LNCaP clone FGC (cell line): ENCODE measurements around the gene PTPRG.

ENCODE experiments used
- DNase-seq: peaks from one replicate; pipeline ENCODE4 v3.0.0-alpha.2; 2011; ENCODE audit warnings: low read depth
- H3K4me3 ChIP-seq: 2 replicates; pipeline ENCODE4 v1.5.1; 2011; ENCODE audit warnings: mild to moderate bottlenecking, low read depth, low read length, control low read depth
- TF ChIP-seq, protein P1 (sequence below): IDR thresholded peaks from 2 replicates; pipeline ENCODE4 v1.5.1; 2012; ENCODE audit warnings: mild to moderate bottlenecking; ENCODE audit not compliant: control insufficient read depth, insufficient read depth; ENCODE audit errors: extremely low read depth

The PTPRG gene

DNA sequence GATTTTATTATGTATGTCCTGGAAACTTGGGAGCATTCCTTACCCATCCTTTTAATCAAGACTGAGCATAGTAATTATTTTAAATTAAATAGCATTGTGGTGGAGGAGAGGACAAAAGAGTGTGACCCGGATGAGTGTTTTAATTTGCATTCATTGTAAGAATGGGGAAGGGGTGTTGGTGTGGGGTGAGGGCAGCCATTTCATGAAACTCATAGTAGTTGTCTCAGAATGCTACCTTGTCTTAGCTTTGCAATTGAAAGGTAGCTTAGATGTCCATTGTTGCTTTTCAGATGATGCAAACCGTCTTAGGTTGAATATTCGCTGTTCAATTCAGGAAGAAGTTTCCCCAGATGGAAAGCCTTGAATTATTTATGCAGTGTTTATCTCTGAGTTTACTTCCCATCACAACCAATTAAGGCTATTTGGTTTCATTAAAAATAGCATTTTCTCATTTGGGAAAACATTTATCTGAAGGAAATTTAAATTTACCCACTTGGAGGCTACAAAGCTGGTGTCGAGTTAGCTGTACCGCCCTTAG lies 483.6 kb downstream of the PTPRG start:
- TF ChIP-seq, protein P1, sequence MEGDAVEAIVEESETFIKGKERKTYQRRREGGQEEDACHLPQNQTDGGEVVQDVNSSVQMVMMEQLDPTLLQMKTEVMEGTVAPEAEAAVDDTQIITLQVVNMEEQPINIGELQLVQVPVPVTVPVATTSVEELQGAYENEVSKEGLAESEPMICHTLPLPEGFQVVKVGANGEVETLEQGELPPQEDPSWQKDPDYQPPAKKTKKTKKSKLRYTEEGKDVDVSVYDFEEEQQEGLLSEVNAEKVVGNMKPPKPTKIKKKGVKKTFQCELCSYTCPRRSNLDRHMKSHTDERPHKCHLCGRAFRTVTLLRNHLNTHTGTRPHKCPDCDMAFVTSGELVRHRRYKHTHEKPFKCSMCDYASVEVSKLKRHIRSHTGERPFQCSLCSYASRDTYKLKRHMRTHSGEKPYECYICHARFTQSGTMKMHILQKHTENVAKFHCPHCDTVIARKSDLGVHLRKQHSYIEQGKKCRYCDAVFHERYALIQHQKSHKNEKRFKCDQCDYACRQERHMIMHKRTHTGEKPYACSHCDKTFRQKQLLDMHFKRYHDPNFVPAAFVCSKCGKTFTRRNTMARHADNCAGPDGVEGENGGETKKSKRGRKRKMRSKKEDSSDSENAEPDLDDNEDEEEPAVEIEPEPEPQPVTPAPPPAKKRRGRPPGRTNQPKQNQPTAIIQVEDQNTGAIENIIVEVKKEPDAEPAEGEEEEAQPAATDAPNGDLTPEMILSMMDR, result no peak
- no peak for DNase-seq
- no peak overlapping the region for H3K4me3 ChIP-seq

DNA sequence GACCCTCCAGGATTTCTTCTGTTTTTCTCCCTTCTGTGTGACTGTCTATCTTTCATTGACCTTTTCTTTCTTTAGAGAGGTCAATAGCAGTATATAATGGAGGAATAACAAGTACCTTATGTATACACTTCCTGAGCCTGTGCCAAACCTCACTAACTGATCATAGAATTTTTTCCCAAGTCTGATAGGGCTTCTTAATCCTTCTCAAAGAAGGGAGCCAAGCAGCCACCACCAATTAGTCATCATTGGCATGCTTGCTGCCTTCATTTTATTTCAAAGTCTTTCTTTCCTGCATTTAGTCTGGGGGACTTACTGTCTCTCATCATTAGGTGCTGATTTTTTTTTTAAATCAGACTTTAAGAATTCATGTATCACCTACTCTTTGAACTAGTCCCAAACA lies 485.0 kb downstream of the PTPRG start:
- TF ChIP-seq, protein P1, result no peak
- DNase-seq, result no peak

DNA sequence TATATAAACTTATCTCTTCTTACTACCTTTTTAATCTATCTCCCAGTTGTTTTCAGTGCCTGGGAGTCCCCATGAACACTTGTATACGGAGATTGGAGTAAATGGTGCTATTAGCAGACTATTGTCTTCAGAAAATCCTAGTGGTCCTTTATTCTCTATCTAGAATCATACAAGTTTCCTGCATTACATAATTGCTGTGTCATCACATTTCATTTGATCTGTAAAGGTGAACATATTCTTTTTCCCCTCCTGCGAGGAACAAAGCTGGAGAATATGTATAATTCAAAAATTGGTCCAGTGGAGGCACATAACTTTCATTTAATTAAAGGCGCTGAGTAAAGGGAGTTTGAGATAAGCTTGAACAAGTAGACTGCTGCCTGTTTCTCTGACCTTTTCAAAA lies 487.2 kb downstream of the PTPRG start:
- no peak overlapping the region for H3K4me3 ChIP-seq
- TF ChIP-seq, protein P1, result no peak
- no peak for DNase-seq

More for the DNA sequence above, 485.0 kb downstream of the PTPRG start:
- no peak overlapping the region for H3K4me3 ChIP-seq

DNA sequence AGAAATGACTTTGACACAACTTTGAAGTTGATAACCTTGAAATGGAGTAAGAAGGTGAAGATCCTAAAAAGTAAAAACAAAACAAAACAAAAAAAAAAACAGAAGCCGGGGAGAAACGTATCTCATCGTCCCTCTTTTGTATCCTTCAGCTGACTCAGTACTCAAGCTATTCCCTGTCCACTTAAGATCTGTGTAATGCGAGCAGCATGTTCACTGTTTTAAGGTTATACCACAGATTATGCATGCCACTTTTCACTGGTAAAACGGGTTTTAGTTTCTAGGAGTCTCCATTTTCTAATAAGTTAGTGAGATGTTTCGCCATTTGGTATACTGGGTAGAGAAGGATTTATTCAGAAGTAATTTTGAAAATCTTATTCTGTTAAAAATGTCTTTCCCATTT lies 487.7 kb downstream of the PTPRG start:
- TF ChIP-seq, protein P1, result no peak
- no peak overlapping the region for H3K4me3 ChIP-seq
- DNase-seq, result no peak

DNA sequence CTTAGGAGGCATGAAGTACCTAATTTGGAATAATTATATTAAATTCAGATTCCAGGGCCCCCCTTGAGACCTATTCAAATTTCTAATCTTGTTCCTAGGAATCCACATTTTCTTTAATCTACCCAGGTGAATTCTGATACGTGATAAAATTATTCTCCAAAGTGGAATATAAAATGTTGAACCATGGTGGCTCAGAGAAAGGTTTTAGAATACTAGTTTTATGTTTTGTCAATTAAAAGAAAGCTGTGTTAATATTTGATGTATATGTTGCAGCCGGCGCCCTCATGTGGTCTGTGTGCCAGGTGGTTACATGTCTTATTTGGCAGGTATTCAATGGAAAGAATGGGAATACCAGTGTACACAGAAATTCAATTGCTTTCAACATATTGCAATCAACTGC lies 490.1 kb downstream of the PTPRG start:
- peak; percentile 37 for DNase-seq
- H3K4me3 ChIP-seq, result no peak overlapping the region
- TF ChIP-seq, protein P1, result peak; percentile 72

DNA sequence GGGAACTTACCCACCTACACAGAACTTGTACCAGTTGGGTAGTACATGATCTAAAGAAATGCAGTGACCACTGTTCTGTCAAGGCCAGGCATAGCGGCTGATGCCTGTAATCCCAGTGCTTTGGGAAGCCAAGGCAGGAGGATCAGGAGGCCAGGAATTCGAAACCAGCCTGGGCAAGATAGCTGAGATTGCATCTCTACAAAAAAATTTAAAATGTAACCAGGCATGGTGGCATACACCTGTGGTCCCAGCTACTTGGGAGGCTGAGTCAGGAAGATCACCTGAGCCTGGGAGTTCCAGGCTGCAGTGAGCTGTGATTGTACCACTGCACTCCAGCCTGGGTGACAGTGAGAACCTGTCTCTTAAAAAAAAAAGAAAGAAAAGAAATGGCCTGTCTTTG lies 491.0 kb downstream of the PTPRG start:
- DNase-seq, result no peak
- H3K4me3 ChIP-seq, result no peak overlapping the region

DNA sequence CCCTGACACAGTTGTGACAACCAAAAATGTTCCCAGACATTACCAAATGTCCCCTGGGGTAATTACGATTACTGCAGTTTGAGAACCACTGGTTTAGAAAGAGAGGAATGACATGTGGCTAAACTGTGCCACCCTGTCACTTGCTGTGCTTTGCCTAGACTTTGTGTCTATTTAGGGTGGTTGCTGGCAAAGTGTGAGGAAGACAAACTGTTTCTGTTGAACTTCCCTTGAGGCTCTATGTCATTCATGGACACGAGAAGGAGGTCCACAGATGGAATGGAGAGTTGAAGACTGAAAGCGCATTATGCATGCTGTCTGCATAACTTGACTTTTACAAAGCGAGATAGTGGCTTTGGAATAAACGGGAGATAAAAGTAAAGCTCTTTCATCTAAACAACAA lies 495.3 kb downstream of the PTPRG start:
- no peak for DNase-seq
- TF ChIP-seq, protein P1, result no peak
- no peak overlapping the region for H3K4me3 ChIP-seq

More for the DNA sequence above, 491.0 kb downstream of the PTPRG start:
- TF ChIP-seq, protein P1, result no peak
